Ishikawa (cell line): ENCODE results near the gene TMEM150B.

ENCODE experiments used
- CEBPB ChIP-seq: IDR thresholded peaks from 2 replicates; pipeline ENCODE4 v1.6.1; 2012
- CREB1 ChIP-seq: IDR thresholded peaks from 2 replicates; pipeline ENCODE4 v1.6.1; 2012; ENCODE audit warnings: low read depth
- EGR1 ChIP-seq: IDR thresholded peaks from 2 replicates; pipeline ENCODE4 v1.6.1; 2012
- EP300 ChIP-seq: IDR thresholded peaks from 2 replicates; pipeline ENCODE4 v1.6.1; 2012; ENCODE audit warnings: borderline replicate concordance
- FOXM1 ChIP-seq: IDR thresholded peaks from 2 replicates; pipeline ENCODE4 v1.6.1; 2012; ENCODE audit warnings: low read depth, borderline replicate concordance
- NFIC ChIP-seq: IDR thresholded peaks from 2 replicates; pipeline ENCODE4 v1.6.1; 2012
- RAD21 ChIP-seq: IDR thresholded peaks from 2 replicates; pipeline ENCODE4 v1.6.1; 2012; ENCODE audit warnings: low read depth
- REST ChIP-seq: IDR thresholded peaks from 2 replicates; pipeline ENCODE4 v1.6.1; 2012; ENCODE audit warnings: low read depth, mild to moderate bottlenecking
- TAF1 ChIP-seq: IDR thresholded peaks from 2 replicates; pipeline ENCODE4 v1.6.1; 2012; ENCODE audit warnings: low read depth, mild to moderate bottlenecking
- TCF12 ChIP-seq: IDR thresholded peaks from 2 replicates; pipeline ENCODE4 v1.6.1; 2012; ENCODE audit warnings: low read depth
- TEAD4 ChIP-seq: IDR thresholded peaks from 2 replicates; pipeline ENCODE4 v1.6.1; 2012
- USF1 ChIP-seq: IDR thresholded peaks from 2 replicates; pipeline ENCODE4 v1.6.1; 2012
- YY1 ChIP-seq: IDR thresholded peaks from 2 replicates; pipeline ENCODE4 v1.6.1; 2012; ENCODE audit warnings: low read depth
- ZBTB7A ChIP-seq: IDR thresholded peaks from 2 replicates; pipeline ENCODE4 v1.6.1; 2012; ENCODE audit warnings: low read depth
- TF ChIP-seq, protein P1 (sequence below): IDR thresholded peaks from 2 replicates; pipeline ENCODE4 v1.6.1; 2012

Gene TMEM150B

DNA sequence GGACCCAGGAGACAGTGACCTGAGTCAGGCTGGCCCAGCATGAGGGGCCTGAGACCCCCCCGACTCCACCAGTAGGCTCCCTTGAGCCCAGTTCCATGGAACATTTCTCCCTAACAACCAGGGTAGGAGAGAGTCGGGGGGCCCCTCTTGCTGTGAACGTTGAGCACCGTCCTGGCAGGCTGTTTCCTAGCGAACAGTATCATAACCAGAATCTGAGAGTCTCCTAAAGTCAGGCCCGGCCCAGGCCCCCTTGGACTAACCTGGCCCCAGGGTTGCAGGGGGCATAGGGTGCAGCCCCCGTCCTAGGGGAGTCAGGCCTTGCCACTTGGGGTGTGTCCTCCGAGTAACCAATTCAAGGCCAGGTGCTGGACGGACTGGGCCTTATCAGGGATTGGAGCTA is 13.7 kb downstream of the TMEM150B start:
- TF ChIP-seq EP300 (no peak), USF1 (no peak), EGR1 (no peak), TCF12 (no peak), YY1 (no peak), REST (no peak), TEAD4 (no peak), RAD21 (no peak), ZBTB7A (no peak), TAF1 (no peak), CREB1 (no peak), NFIC (no peak), CEBPB (no peak)

- no peak for TF ChIP-seq ZBTB7A
- TF ChIP-seq, protein P1, sequence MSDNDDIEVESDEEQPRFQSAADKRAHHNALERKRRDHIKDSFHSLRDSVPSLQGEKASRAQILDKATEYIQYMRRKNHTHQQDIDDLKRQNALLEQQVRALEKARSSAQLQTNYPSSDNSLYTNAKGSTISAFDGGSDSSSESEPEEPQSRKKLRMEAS = no peak
- TF ChIP-seq EGR1 = no peak
Measured at GRCh38 chr19:55310498-55310897, 14.6 kb downstream of the TMEM150B start.

- TF ChIP-seq CREB1 (no peak), USF1 (no peak), TCF12 (no peak), CEBPB (no peak), RAD21 (no peak), TEAD4 (no peak), YY1 (no peak), ZBTB7A (no peak)
- TF ChIP-seq, protein P1 = no peak
Measured at GRCh38 chr19:55309448-55309847, 15.7 kb downstream of the TMEM150B start.

- TF ChIP-seq EP300 (no peak), TEAD4 (no peak), FOXM1 (no peak), TAF1 (no peak), ZBTB7A (no peak), YY1 (no peak), USF1 (no peak), TCF12 (no peak), NFIC (no peak)
- TF ChIP-seq, protein P1 = no peak
Measured at GRCh38 chr19:55308281-55308680, 16.9 kb downstream of the TMEM150B start.

DNA sequence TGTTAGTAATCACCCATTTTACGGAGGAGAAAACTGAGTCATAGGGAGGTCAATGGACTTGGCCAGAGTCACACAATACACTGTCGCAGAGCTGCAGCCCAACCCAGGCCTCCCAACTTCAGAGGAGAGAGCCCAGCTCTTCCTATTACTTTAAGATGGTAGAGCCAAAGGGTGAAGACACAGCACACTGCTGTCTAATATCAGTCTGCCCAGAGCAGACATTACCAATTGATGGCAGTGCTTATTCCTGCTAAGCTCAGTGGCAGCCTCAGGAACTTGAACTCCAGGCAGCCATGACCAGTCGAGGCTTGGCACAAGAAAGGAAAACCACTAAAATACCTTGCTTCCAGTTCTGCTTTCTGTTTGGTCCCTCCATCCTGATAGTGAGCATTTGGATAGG is 18.4 kb downstream of the TMEM150B start:
- TF ChIP-seq USF1 = no peak
- TF ChIP-seq RAD21 = no peak
- TF ChIP-seq EP300 = no peak
- TF ChIP-seq TEAD4 = no peak
- TF ChIP-seq EGR1 = no peak
- TF ChIP-seq REST = no peak
- TF ChIP-seq ZBTB7A = no peak
- TF ChIP-seq YY1 = no peak

DNA sequence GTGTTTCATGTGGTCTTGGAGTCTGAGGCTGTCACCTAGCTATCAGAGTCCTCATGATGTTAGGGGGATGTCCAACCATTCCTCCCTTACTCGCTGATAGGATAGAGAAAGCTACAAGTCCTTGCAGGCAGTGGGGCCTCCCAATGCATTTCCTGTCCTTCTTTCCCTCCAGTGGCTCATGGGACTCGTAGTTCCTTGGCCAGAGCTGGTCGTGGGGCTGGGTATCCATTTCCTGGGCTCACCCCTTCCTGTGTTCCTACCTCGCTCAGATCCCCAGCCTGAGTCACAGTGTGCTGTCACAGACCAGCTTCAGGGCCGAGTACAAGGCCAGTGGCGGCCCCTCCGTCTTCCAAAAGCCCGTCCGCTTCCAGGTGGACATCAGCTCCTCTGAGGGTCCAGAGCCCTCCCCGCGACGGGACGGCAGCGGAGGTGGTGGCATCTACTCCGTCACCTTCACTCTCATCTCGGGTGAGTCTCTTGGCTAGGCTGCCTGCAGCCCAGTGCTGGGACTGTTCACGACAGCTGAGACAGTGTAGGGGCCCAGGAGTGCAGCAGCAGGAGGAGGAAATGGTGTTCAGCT is 19.1 kb downstream of the TMEM150B start:
- TF ChIP-seq USF1 (no peak), TEAD4 (no peak), TCF12 (no peak), TAF1 (no peak), REST (no peak), ZBTB7A (no peak), CREB1 (no peak), NFIC (no peak), EGR1 (no peak), YY1 (no peak), CEBPB (no peak), EP300 (no peak), RAD21 (no peak), FOXM1 (no peak)
- TF ChIP-seq, protein P1 = no peak
